HepG2 (cell line): ENCODE data around the gene TNFRSF18. TPM values are rescaled to one million over a fixed set of nuclear protein-coding genes. Genes with fewer than 3 reads are reported as not detected.
A peak's percentile ranks its signal among the peaks of the same experiment; 100 is the strongest.

Source experiments
- ATM ChIP-seq: fragments of 450-650 bp; IDR thresholded peaks from 2 replicates; pipeline ENCODE4 v1.7.1; 2017; ENCODE audit warnings: mild to moderate bottlenecking, borderline replicate concordance
- CBX5 ChIP-seq: sonication (generic); formaldehyde crosslinking; IDR thresholded peaks from 2 replicates; pipeline ENCODE4 v1.4.0; 2020; ENCODE audit warnings: missing genetic modification reagents, borderline replicate concordance
- CHCHD3 ChIP-seq: sonication (generic); formaldehyde crosslinking; IDR thresholded peaks from 2 replicates; pipeline ENCODE4 v1.8.0; 2022; ENCODE audit warnings: mild to moderate bottlenecking, missing genetic modification reagents, moderate library complexity
- CHD4 ChIP-seq: fragments of 200-600 bp; sonication (generic); IDR thresholded peaks from 2 replicates; pipeline ENCODE4 v1.7.0; 2017; ENCODE audit warnings: mild to moderate bottlenecking, low read length, borderline replicate concordance
- EEA1 ChIP-seq: sonication (generic); formaldehyde crosslinking; IDR thresholded peaks from 2 replicates; pipeline ENCODE4 v1.5.1; 2020; ENCODE audit warnings: mild to moderate bottlenecking, missing genetic modification reagents, borderline replicate concordance
- FOSL1 ChIP-seq: sonication (generic); formaldehyde crosslinking; IDR thresholded peaks from 2 replicates; pipeline ENCODE4 v1.9.0; 2021; ENCODE audit warnings: missing genetic modification reagents, borderline replicate concordance
- KMT2A ChIP-seq: sonication (generic); formaldehyde crosslinking; IDR thresholded peaks from 2 replicates; pipeline ENCODE4 v1.4.0; 2020; ENCODE audit warnings: missing genetic modification reagents
- LRRFIP1 ChIP-seq: sonication (generic); formaldehyde crosslinking; conservative IDR thresholded peaks from 2 replicates; pipeline ENCODE4 v1.4.0; 2020; ENCODE audit warnings: missing genetic modification reagents
- MXD4 ChIP-seq: IDR thresholded peaks from 2 replicates; pipeline ENCODE4 v1.6.1; 2016; ENCODE audit warnings: mild to moderate bottlenecking, missing biosample characterization, missing genetic modification reagents
- MXI1 ChIP-seq: IDR thresholded peaks from 3 replicates; pipeline ENCODE4 v1.6.1; 2012; ENCODE audit warnings: low read depth, low read length, inconsistent platforms, borderline replicate concordance
- NFE2L1 ChIP-seq: sonication (generic); formaldehyde crosslinking; IDR thresholded peaks from 2 replicates; pipeline ENCODE4 v1.4.0; 2020; ENCODE audit warnings: missing genetic modification reagents, mild to moderate bottlenecking, borderline replicate concordance
- NR2F6 ChIP-seq, 2 experiments: IDR thresholded peaks; 2 replicates each; pipeline ENCODE4 v1.6.1; 2016; ENCODE audit warnings: antibody characterized with exemption in 1 of 2, mild to moderate bottlenecking in 1 of 2
- PHB2 ChIP-seq: fragments of 450-650 bp; IDR thresholded peaks from 2 replicates; pipeline ENCODE4 v1.6.1; 2018; ENCODE audit not compliant: partially characterized antibody
- SCMH1 ChIP-seq: sonication (generic); formaldehyde crosslinking; IDR thresholded peaks from 2 replicates; pipeline ENCODE4 v1.9.0; 2021; ENCODE audit warnings: missing genetic modification reagents, mild to moderate bottlenecking, borderline replicate concordance
- SRF ChIP-seq: IDR thresholded peaks from 2 replicates; pipeline ENCODE4 v1.6.1; 2011; ENCODE audit warnings: mild to moderate bottlenecking, low read depth, low read length, moderate library complexity
- ZEB1 ChIP-seq: IDR thresholded peaks from 2 replicates; pipeline ENCODE4 v1.6.1; 2012; ENCODE audit warnings: mild to moderate bottlenecking, low read depth, inconsistent platforms; ENCODE audit not compliant: insufficient replicate concordance
- ZNF564 ChIP-seq: sonication (generic); formaldehyde crosslinking; IDR thresholded peaks from 2 replicates; pipeline ENCODE4 v1.8.1; 2023; ENCODE audit warnings: mild to moderate bottlenecking, missing genetic modification reagents
- ZNF614 ChIP-seq: IDR thresholded peaks from 2 replicates; pipeline ENCODE4 v1.6.1; 2018; ENCODE audit warnings: missing biosample characterization, missing genetic modification reagents, inconsistent platforms, borderline replicate concordance
- ZNF747 ChIP-seq: sonication (generic); formaldehyde crosslinking; IDR thresholded peaks from 2 replicates; pipeline ENCODE4 v1.8.1; 2023; ENCODE audit warnings: missing genetic modification reagents, mild to moderate bottlenecking, borderline replicate concordance
- ZNF776 ChIP-seq: sonication (generic); formaldehyde crosslinking; IDR thresholded peaks from 2 replicates; pipeline ENCODE4 v1.4.0; 2020; ENCODE audit warnings: mild to moderate bottlenecking, missing genetic modification reagents
- polyA plus RNA-seq, 8 experiments: library from polyadenylated mRNA; depleted of rRNA in 3 of 8; stranded (reverse) in 7 of 8; unstranded in 1 of 8; fragments of >200 nt; fragmentation: Illumina TruSeq in 4 of 8; extraction: Trizol in 4 of 8; gene quantifications; 2 replicates each; pipeline versions ENCODE4 v1.2.1 to v1.2.3, GENCODE V29; 2011 to 2016; ENCODE audit warnings: low read depth in 4 of 8, missing spikeins in 1 of 8, mixed read lengths in 1 of 8; ENCODE audit not compliant: insufficient read depth in 1 of 8
- total RNA-seq, 5 experiments: library from RNA; depleted of rRNA; stranded (reverse); fragments of >200 nt; fragmentation: Illumina TruSeq; extraction: Trizol; gene quantifications; 2 replicates each; pipeline ENCODE4 v1.2.3, GENCODE V29; 2016; ENCODE audit warnings: low read depth in 1 of 5
- TF ChIP-seq, protein P1 (sequence below): sonication (generic); formaldehyde crosslinking; IDR thresholded peaks from 2 replicates; pipeline ENCODE4 v1.9.0; 2021; ENCODE audit warnings: missing genetic modification reagents, mild to moderate bottlenecking, borderline replicate concordance
- TF ChIP-seq, protein P2 (sequence below): sonication (generic); formaldehyde crosslinking; IDR thresholded peaks from 2 replicates; pipeline ENCODE4 v1.8.0; 2022; ENCODE audit warnings: mild to moderate bottlenecking, missing genetic modification reagents, borderline replicate concordance
- TF ChIP-seq, protein P3 (sequence below): sonication (generic); formaldehyde crosslinking; IDR thresholded peaks from 2 replicates; pipeline ENCODE4 v1.8.0; 2022; ENCODE audit warnings: missing genetic modification reagents, low read depth, mild to moderate bottlenecking, borderline replicate concordance
- TF ChIP-seq, protein P4 (sequence below): sonication (generic); formaldehyde crosslinking; IDR thresholded peaks from 2 replicates; pipeline ENCODE4 v1.4.0; 2020; ENCODE audit warnings: mild to moderate bottlenecking, low read depth, missing genetic modification reagents

TNFRSF18 gene
- total and polyA plus RNA-seq, 2 of the 13 experiments (the other 11 are each of a cell fraction or from before 2014, with no cell fraction given), result not detected

GRCh38 chr1:1164701-1165451 is 41.5 kb downstream of the TNFRSF18 start (continued):
- TF ChIP-seq CBX5 (CRISPR knock-in tag) (no peak), CHCHD3 (CRISPR knock-in tag) (0 out of 2 replicates have a peak, but pooled peaks have one; percentile 43), SRF (no peak), NFE2L1 (CRISPR knock-in tag) (no peak), ATM (no peak), KMT2A (CRISPR knock-in tag) (0 out of 2 replicates have a peak, but pooled peaks have one; percentile 18), ZNF614 (CRISPR knock-in tag) (no peak), FOSL1 (peak; percentile 8; the same call in 1 of the 2 replicates), PHB2 (no peak), ZEB1 (peak; percentile 55), ZNF564 (CRISPR knock-in tag) (no peak), CHD4 (no peak), NR2F6 (IDR thresholded peaks at IDR 0.05) (no peak), NR2F6 (CRISPR knock-in tag; IDR thresholded peaks at IDR 0.05) (0 out of 2 replicates have a peak, but pooled peaks have one; percentile 14), EEA1 (no peak), SCMH1 (no peak), ZNF776 (CRISPR knock-in tag) (no peak), MXD4 (CRISPR knock-in tag) (peak; percentile 39; the same call in 1 of the 2 replicates), MXI1 (no peak; the same call in 2 of the 3 replicates), ZNF747 (peak; percentile 21; the same call in 1 of the 2 replicates), LRRFIP1 (no peak)
- TF ChIP-seq, protein P1, sequence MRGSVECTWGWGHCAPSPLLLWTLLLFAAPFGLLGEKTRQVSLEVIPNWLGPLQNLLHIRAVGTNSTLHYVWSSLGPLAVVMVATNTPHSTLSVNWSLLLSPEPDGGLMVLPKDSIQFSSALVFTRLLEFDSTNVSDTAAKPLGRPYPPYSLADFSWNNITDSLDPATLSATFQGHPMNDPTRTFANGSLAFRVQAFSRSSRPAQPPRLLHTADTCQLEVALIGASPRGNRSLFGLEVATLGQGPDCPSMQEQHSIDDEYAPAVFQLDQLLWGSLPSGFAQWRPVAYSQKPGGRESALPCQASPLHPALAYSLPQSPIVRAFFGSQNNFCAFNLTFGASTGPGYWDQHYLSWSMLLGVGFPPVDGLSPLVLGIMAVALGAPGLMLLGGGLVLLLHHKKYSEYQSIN (CRISPR knock-in tag), result no peak
- TF ChIP-seq, protein P2, sequence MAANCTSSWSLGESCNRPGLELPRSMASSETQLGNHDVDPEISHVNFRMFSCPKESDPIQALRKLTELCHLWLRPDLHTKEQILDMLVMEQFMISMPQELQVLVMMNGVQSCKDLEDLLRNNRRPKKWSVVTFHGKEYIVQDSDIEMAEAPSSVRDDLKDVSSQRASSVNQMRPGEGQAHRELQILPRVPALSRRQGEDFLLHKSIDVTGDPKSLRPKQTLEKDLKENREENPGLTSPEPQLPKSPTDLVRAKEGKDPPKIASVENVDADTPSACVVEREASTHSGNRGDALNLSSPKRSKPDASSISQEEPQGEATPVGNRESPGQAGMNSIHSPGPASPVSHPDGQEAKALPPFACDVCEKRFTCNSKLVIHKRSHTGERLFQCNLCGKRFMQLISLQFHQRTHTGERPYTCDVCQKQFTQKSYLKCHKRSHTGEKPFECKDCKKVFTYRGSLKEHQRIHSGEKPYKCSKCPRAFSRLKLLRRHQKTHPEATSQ (CRISPR knock-in tag), result no peak
- TF ChIP-seq, protein P3, sequence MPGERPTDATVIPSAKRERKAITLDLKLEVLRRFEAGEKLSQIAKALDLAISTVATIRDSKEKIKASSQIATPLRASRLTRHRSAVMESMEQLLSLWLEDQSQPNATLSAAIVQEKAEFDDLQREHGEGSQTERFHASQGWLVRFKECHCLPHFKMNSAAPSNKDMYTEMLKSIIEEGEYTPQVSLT (CRISPR knock-in tag), result no peak; the same call in 1 of the 2 replicates
- TF ChIP-seq, protein P4, sequence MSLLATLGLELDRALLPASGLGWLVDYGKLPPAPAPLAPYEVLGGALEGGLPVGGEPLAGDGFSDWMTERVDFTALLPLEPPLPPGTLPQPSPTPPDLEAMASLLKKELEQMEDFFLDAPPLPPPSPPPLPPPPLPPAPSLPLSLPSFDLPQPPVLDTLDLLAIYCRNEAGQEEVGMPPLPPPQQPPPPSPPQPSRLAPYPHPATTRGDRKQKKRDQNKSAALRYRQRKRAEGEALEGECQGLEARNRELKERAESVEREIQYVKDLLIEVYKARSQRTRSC, result no peak
